Mucosa of gallbladder (tissue), 1 donor: Measurements from ENCODE around the gene SYCP3. TPM values are rescaled to one million over a fixed set of nuclear protein-coding genes. Genes with fewer than 3 reads are reported as not detected.
"Not testable (repeated sequence)": the region's sequence is repeated elsewhere in the genome, so short reads cannot be mapped to it uniquely, and the experiment has no call there.

Experiments
- DNase-seq: peaks from one replicate; pipeline ENCODE4 v3.0.0-alpha.2; 2020; ENCODE audit warnings: low spot score
- total RNA-seq: library from RNA; stranded (reverse); gene quantifications from one replicate; pipeline ENCODE4 v1.2.1, GENCODE V29; 2021
- donor health status: DM: no; HTN: no; CAD: no.

SYCP3 gene
- total RNA-seq, 1 donor from 2014 or later = 0.32 TPM

DNA sequence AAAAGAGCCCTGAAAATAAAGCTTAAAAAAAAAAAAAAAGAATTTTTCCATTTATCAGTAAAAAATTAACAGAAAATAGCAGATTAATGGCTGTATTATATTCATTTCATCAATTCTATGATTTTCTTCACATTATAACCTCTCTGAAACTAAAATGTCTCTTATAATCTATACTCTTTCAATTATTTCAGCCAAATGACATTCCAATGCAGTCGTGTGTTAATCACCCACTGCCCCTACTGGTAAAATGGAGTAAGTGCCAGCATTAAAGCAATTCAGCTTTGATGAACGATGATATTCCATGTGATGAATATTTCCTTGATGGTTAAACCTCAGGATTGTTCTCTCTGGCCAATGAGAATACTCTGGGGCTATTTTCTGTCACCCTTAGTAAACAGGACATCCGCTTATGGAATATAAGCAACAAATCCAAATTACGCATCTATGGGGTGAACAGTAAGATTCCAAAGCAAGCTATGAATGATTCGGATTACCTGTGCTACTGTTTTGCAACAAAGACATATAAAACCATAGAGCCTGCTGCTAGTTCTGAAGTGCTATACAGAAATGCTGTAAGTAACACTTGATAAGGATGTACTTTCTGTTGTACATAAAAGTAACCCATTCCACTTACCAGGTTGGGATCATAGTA lies 20.3 kb upstream of the SYCP3 start:
- DNase-seq = no peak

DNA sequence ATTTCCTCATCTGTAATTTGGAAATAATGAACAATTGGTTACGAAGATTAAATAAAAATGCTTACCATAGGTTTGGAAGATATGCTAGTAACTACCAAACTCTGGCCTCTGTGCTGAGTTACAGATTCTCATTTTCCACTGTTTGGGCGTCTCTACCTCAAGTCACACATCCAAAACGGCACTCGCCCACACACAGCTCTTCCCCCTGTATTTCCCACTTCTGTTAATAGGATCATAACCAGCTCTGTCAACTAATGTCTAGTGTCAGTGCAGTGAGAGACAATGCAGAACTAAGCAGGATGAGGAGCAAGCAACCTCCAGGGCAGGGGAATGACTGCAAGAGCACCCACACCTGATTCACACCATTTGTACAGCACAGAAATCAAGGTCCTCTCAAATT lies 10.9 kb upstream of the SYCP3 start:
- DNase-seq = no peak

- no peak for DNase-seq
These were observed 10.4 kb upstream of the SYCP3 start for GRCh38 chr12:101749657-101750056.

- DNase-seq = no peak
These were observed 9.6 kb upstream of the SYCP3 start for GRCh38 chr12:101748907-101749306.

DNA sequence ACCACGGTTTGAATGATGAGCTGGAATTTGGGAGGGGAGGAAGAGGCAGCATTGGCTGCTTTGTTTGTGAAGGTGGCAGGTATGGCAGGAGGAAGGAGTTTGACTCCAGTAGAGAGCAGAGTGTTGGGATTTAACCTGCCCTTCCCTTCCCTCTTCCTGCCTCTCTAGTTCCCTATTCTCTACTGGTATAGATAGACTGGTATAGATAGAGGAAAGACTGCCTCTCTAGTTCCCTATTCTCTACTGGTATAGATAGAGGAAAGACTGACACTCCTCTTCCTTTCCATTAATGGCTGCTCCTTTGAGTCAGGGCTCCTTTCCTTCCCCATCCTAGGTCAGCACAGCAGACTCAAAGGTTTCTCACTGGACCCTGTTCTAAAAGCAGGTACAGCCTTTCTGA lies 8.4 kb upstream of the SYCP3 start:
- DNase-seq = no peak

- no peak for DNase-seq
These were observed 7.4 kb upstream of the SYCP3 start for GRCh38 chr12:101746661-101747060.

GRCh38 chr12:101746196-101746595 lies 6.9 kb upstream of the SYCP3 start:
- DNase-seq = no peak

- DNase-seq = no peak
These were observed 6.2 kb upstream of the SYCP3 start for GRCh38 chr12:101745481-101745880.

DNA sequence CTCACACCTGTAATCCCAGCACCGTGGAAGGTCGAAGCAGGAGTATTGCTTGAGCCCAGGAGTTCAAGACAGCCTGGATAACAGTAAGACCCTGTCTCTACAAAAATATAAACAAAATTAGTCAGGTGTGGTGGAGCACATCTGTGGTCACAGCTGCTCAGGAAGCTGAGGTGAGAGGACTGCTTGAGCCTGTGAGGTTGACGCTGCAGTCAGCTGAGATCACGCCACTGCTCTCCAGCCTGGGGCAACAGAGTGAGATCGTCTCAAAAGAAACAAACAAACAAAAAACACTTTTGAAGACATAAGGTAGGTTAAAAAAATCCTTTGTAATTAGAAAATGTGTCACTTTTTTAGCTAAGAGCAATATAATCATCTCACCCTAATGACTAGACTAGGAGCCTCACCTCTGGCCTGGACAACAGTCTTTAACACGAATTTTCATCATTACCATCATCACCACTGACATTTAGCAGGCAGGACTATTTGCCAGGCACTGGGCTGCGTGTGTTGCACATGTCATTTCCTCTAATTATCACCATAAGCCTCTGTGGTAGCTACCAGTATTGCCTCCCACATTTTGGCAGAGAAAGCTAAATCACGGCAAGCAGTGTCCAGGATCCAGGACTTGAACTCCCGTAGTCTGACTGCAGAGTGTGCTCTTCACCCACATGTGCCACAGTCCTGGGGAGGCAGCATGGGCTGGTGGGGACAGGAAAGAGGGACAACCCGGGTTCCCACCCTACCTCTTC lies 4.6 kb upstream of the SYCP3 start:
- DNase-seq = no peak

GRCh38 chr12:101743242-101743641 lies 4.0 kb upstream of the SYCP3 start:
- DNase-seq = no peak

DNA sequence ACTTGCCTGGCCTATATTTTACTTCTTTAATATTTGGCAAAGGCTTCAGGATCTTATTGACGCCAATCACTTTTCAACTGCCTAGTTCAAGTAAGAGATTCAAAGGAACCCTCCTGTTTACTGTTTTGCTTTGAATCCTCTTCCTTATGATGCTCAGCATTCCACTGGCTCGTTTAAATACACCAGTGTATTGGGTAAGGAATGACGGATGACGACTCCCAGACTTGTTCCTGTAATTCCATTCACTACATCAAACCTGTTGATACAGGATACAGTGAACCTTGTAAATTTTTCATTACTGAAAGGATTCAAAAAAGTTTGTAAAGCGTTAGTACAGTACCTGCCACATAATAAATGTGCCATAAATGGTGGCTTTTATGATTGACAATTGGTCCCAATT lies 1.7 kb upstream of the SYCP3 start:
- no peak for DNase-seq

DNA sequence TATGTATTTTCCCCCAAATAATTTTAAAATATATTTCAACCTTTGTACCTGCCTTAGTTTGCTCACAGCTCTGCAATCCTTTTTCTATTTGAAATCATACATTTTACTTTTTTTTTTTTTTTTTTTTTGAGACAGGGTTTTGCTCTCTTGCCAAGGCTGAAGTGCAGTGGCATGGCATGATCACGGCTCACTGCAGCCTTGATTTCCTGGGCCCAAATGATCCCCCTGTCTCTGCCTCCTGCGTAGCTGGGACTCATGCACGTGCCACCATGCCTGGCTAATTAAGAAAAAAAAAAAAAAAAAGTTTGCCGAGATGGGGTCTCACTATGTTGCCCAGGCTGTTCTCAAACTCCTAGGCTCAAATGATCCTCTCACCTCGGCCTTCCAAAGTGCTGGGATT lies 1.3 kb upstream of the SYCP3 start:
- DNase-seq = no peak

DNA sequence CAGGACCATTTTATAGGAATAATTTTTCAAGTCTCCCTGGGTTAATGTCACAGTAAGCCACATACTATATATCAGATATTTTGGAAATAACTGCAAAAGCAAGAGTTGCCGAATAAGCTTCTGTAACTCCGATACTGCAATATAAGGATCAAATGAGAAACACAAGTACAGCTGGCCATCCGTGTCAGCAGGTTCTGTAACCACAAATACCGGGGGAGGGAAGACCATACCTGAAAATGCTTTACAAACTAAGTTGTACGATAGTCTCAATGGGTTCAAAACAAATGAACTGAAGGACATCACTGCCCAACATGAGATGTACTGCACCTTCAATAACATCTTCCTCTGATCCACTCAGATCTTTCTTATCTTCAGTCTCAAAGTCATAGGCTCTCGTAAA lies 1.8 kb downstream of the SYCP3 start:
- no peak for DNase-seq

DNA sequence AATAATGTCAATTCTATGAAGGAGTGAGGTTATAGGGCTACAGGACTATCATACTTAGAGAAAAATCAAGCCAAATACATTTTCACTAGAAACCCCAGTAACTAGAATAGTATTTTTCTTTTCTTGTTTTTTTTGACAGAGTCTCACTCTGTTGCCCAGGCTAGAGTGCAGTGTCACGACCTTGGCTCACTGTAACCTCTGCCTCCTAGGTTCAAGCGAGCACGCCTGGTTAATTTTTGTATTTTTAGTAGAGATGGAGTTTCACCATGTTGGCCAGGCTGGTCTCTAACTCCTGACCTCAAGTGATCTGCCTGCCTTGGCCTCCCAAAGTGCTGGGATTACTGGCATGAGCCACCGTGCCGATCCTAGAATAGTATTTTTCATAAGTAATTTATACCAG lies 4.8 kb downstream of the SYCP3 start:
- DNase-seq = not testable (repeated sequence)

GRCh38 chr12:101733166-101733565 lies 6.1 kb downstream of the SYCP3 start:
- no peak for DNase-seq

GRCh38 chr12:101732318-101732717 lies 6.9 kb downstream of the SYCP3 start:
- no peak for DNase-seq

GRCh38 chr12:101729842-101730241 lies 9.4 kb downstream of the SYCP3 start:
- no peak for DNase-seq

DNA sequence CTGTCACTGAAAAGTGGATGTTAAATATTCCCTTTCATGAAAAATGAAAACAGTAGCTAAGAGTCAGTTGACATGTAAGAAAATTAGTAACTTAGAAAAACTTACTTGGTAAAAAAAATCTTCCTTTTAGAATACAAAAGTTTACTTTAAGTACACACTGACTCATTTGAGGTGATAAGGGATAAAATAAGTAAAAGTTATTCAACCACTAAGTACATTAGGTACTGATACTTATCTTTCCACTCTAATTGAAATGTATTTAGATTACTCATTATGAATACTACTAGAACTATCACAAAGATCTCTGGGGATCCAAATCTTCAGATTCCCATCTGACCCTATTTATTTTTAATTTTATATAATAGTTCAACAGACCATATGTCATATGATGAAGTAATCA lies 12.2 kb downstream of the SYCP3 start:
- DNase-seq = no peak

- no peak for DNase-seq
These were observed 16.9 kb downstream of the SYCP3 start for GRCh38 chr12:101722392-101722791.

DNA sequence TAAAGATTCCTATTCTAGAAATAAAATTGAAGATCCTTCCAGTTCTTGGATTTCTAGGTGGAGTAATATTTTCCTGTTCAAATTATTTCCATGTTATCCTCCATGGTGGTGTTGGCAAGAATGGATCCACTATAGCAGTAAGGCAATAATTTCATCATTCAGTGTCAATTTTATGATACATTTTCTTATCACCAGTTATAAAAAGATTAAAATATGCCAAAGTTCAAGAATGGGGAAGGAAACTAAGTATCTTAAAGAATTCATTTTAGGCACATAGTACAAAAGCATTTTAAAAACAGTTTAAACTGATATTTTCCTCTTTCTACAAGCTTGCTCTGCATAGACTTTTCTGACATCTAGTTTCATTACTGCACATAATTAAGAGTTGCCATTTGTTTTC lies 19.1 kb downstream of the SYCP3 start:
- no peak for DNase-seq

DNA sequence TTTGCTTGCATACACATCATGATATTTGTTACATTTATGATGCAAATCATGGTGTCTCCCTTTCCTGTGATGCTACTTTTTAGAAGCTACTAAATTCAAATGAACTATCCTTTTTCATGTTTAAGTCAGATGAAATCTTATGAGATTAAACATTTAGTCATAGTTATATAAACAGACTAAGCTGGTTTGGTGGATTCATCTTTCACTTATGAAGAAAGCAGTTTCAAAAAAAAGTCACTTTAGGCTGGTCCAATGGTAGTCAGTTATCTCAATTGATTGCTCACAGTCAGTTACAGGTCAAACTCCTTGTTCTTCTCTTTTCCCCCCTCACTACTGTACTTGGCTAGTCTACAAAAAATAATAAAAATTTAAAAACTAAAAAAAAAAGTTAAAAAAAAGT lies 19.7 kb downstream of the SYCP3 start:
- DNase-seq = no peak

DNA sequence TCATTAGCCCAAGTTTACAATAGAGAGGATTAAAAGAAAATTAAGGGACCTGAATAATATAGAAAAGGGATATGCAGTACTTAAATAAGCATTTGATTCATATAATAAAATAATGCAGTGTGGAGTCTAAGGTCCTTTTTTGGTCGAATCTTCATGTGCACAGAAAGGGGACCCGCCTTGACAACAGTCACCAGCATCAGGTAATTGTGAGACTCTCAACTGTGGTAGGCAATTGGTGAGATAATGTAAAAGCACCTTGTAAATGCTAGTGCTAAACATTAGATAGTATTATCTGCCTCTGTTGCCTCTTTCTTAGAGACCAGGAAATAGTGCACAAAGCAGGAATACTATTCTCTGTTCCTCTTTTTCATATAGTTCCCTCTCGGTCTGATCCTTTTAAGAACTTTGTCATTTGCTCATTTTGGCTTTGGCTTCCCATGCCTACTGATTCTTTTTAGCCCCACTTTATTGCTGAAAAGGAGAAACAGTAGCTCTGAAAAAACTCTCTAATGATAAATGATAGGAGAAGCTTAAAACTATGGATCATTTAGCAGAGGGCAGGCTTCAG lies 24.3 kb downstream of the SYCP3 start:
- no peak for DNase-seq

- no peak for DNase-seq
These were observed 25.3 kb downstream of the SYCP3 start for GRCh38 chr12:101713930-101714329.
